ENCODE results near the gene FAM170B. TPM values are rescaled to one million over a fixed set of nuclear protein-coding genes. Genes with fewer than 3 reads are reported as not detected.

The FAM170B gene
- total RNA-seq, 1 experiment from 2014 or later = not detected

- Histone ChIP-seq H3K27ac (ENCODE audit: low read length) (no peak overlapping the region), H3K4me1 (ENCODE audit: control insufficient read depth, insufficient read depth, low read length) (no peaks in the 10 kb centered on the region), H3K4me3 (ENCODE audit: low read depth in 2 of 2, low read length in 2 of 2) (no peak overlapping the region), H3K9me3 (ENCODE audit: control insufficient read depth, insufficient read depth, low read depth, low read length) (no peaks in the 10 kb centered on the region), H3K27me3 (ENCODE audit: control insufficient read depth, insufficient read depth, low read length) (no peaks in the 10 kb centered on the region; the same call in 1 of the 2 replicates), H3K36me3 (ENCODE audit: control insufficient read depth, insufficient read depth, low read length) (no peaks in the 10 kb centered on the region)
- no TSS peak for BruUV-seq (replicated peaks)
- intact Hi-C loops (cut with micrococcal nuclease; ENCODE audit: unreplicated experiment) (no loop called here), in situ Hi-C loops (cut with HindIII; ENCODE audit: low pct_unique_long_range_greater_than_20kb, low sequenced_read_pairs) (no loop called here)
- POLR2A ChIA-PET = no interaction called here
- CTCF ChIA-PET = no interaction called here
- ATAC-seq (no peak), DNase-seq (ENCODE audit: low read depth, low spot score) (no peak)
- TF ChIP-seq REST (IDR thresholded peaks at IDR 0.05; ENCODE audit: insufficient read depth in 1 of 2, low read depth in 2 of 2, low read length in 1 of 2) (no peak), SIN3A (IDR thresholded peaks at IDR 0.05; ENCODE audit: borderline replicate concordance, insufficient read depth, low read depth, low read length) (no peak), CTCF (IDR thresholded peaks at IDR 0.05) (no peak), TCF7L2 (IDR thresholded peaks at IDR 0.05; ENCODE audit: low read depth, low read length) (no peak), POLR2AphosphoS5 (IDR thresholded peaks at IDR 0.05; ENCODE audit: low read depth, low read length) (no peak)
Observed at GRCh38 chr10:49106451-49106850, 27.4 kb downstream of the FAM170B start.

- CTCF ChIA-PET = no interaction called here
- ATAC-seq = no peak
- BruUV-seq (replicated peaks) = no TSS peak
Observed at GRCh38 chr10:49105076-49105475, 28.7 kb downstream of the FAM170B start.

More at GRCh38 chr10:49105076-49105475, 28.7 kb downstream of the FAM170B start:
- Histone ChIP-seq H3K36me3 (ENCODE audit: control insufficient read depth, insufficient read depth, low read length) (no peaks in the 10 kb centered on the region), H3K27me3 (ENCODE audit: control insufficient read depth, insufficient read depth, low read length) (peaks cover 5% of the 10 kb centered on the region), H3K27ac (ENCODE audit: low read length) (no peak overlapping the region), H3K4me3 (ENCODE audit: low read depth in 2 of 2, low read length in 2 of 2) (no peak overlapping the region), H3K9me3 (ENCODE audit: control insufficient read depth, insufficient read depth, low read depth, low read length) (no peaks in the 10 kb centered on the region), H3K4me1 (ENCODE audit: control insufficient read depth, insufficient read depth, low read length) (no peaks in the 10 kb centered on the region)
- TF ChIP-seq CTCF (IDR thresholded peaks at IDR 0.05) = no peak
- TF ChIP-seq TCF7L2 (IDR thresholded peaks at IDR 0.05; ENCODE audit: low read depth, low read length) = no peak
- TF ChIP-seq SIN3A (IDR thresholded peaks at IDR 0.05; ENCODE audit: borderline replicate concordance, insufficient read depth, low read depth, low read length) = no peak
- no peak for TF ChIP-seq REST (IDR thresholded peaks at IDR 0.05; ENCODE audit: insufficient read depth in 1 of 2, low read depth in 2 of 2, low read length in 1 of 2)
- no peak for TF ChIP-seq POLR2AphosphoS5 (IDR thresholded peaks at IDR 0.05; ENCODE audit: low read depth, low read length)
- intact Hi-C loops (cut with micrococcal nuclease; ENCODE audit: unreplicated experiment) = no loop called here
- in situ Hi-C loops (cut with HindIII; ENCODE audit: low pct_unique_long_range_greater_than_20kb, low sequenced_read_pairs) = no loop called here
- DNase-seq (ENCODE audit: low read depth, low spot score) = no peak
- POLR2A ChIA-PET = no interaction called here
